DND-41 (cell line): Measurements from ENCODE around the gene TSHZ2.

Experiments used
- ATAC-seq: fragments of 200-7000 bp; cut with Tn5 transposase; 3 replicates; pipeline ENCODE4 v1.9.1; 2021; ENCODE audit warnings: low read depth; ENCODE audit not compliant: insufficient read depth
- DNase-seq: peaks from one replicate; pipeline ENCODE4 v3.0.0-alpha.2; 2020
- H2AFZ ChIP-seq: 2 replicates; pipeline ENCODE4 v1.6.0; 2012; ENCODE audit warnings: low read depth, low read length
- H3K27ac ChIP-seq: 2 replicates; pipeline ENCODE4 v1.5.1; 2012; ENCODE audit warnings: low read length, inconsistent platforms
- H3K27me3 ChIP-seq: fragments of 200-600 bp; sonication (generic); 2 replicates; pipeline ENCODE4 v1.6.0; 2012; ENCODE audit warnings: low read length, mild to moderate bottlenecking, inconsistent platforms; ENCODE audit not compliant: insufficient read depth, poor library complexity
- H3K36me3 ChIP-seq: 2 replicates; pipeline ENCODE4 v1.5.1; 2012; ENCODE audit warnings: low read length, inconsistent platforms; ENCODE audit not compliant: insufficient read depth
- H3K4me1 ChIP-seq: 2 replicates; pipeline ENCODE4 v1.5.1; 2012; ENCODE audit warnings: mild to moderate bottlenecking, low read length; ENCODE audit not compliant: insufficient read depth
- H3K4me2 ChIP-seq: 2 replicates; pipeline ENCODE4 v1.6.0; 2012; ENCODE audit warnings: mild to moderate bottlenecking, moderate library complexity, low read length, inconsistent platforms; ENCODE audit not compliant: insufficient read depth
- H3K4me3 ChIP-seq, 2 experiments: fragments of 200-600 bp in 1 of 2; shearing (Covaris generic) in 1 of 2; 2 replicates each; pipeline ENCODE4 v1.5.1; 2012 to 2016; ENCODE audit warnings: inconsistent platforms in 2 of 2, low read length in 2 of 2, mild to moderate bottlenecking in 2 of 2, low read depth in 1 of 2, moderate library complexity in 1 of 2
- H3K79me2 ChIP-seq: 2 replicates; pipeline ENCODE4 v1.6.0; 2012; ENCODE audit warnings: low read length, inconsistent platforms; ENCODE audit not compliant: insufficient read depth
- H3K9ac ChIP-seq: 2 replicates; pipeline ENCODE4 v1.6.0; 2012; ENCODE audit warnings: low read depth, mild to moderate bottlenecking, inconsistent platforms, low read length, moderate library complexity
- H3K9me3 ChIP-seq: 2 replicates; pipeline ENCODE4 v1.5.1; 2012; ENCODE audit warnings: low read length, moderate library complexity, mild to moderate bottlenecking, inconsistent platforms; ENCODE audit not compliant: insufficient read depth, severe bottlenecking
- H4K20me1 ChIP-seq: 2 replicates; pipeline ENCODE4 v1.6.0; 2012; ENCODE audit warnings: low read length; ENCODE audit not compliant: insufficient read depth
- CTCF ChIP-seq: IDR thresholded peaks from 2 replicates; pipeline ENCODE4 v1.5.1; 2012; ENCODE audit warnings: borderline replicate concordance, low read length, moderate library complexity, mild to moderate bottlenecking; ENCODE audit not compliant: poor library complexity, severe bottlenecking; ENCODE audit errors: extremely low read depth
- EZH2 ChIP-seq: IDR thresholded peaks from 3 replicates; pipeline ENCODE4 v1.6.1; 2012; ENCODE audit warnings: borderline replicate concordance, low read depth, mild to moderate bottlenecking, moderate library complexity, low read length, inconsistent platforms; ENCODE audit not compliant: severe bottlenecking

Gene TSHZ2

DNA sequence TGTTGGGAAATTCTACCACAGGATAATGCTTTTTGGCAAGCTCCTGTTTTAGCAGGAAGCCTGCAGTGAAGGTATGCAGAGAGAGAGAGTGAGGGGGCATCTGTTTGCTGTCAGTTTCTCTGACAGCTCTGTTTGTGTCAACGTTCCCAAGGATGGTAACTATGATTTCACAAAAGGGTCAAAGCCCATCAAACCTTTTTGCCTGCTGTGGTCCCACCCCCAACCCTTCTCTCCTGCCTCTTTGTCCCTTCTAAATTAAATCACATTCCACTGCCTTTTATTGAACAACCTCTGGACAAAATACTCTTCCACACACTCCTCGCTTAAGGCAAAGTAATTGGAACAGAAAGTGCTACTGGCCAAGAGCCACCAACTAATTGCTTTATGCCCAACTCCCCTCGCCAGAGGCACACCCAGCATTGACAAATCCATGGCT lies 128.3 kb downstream of the TSHZ2 start:
- Histone ChIP-seq H3K4me3 (no peak overlapping the region), H4K20me1 (no peaks in the 10 kb centered on the region), H3K4me1 (no peaks in the 10 kb centered on the region), H3K9me3 (no peaks in the 10 kb centered on the region), H3K4me2 (no peak overlapping the region), H2AFZ (no peak overlapping the region), H3K27me3 (no peaks in the 10 kb centered on the region), H3K27ac (no peak overlapping the region), H3K79me2 (no peaks in the 10 kb centered on the region), H3K36me3 (no peaks in the 10 kb centered on the region), H3K9ac (no peak overlapping the region)
- no peak for DNase-seq
- TF ChIP-seq CTCF (no peak), EZH2 (no peak)
- ATAC-seq = no peak

- Histone ChIP-seq H3K4me1 (no peaks in the 10 kb centered on the region), H3K9me3 (no peaks in the 10 kb centered on the region), H3K4me2 (no peak overlapping the region), H3K9ac (no peak overlapping the region), H3K27me3 (no peaks in the 10 kb centered on the region), H2AFZ (no peak overlapping the region), H3K4me3 (no peak overlapping the region), H4K20me1 (no peaks in the 10 kb centered on the region), H3K36me3 (no peaks in the 10 kb centered on the region), H3K27ac (no peak overlapping the region), H3K79me2 (no peaks in the 10 kb centered on the region)
- ATAC-seq (no peak), DNase-seq (no peak)
- no peak for TF ChIP-seq CTCF
- TF ChIP-seq EZH2 = no peak
Observed at GRCh38 chr20:53101992-53102760, 130.0 kb downstream of the TSHZ2 start.

DNA sequence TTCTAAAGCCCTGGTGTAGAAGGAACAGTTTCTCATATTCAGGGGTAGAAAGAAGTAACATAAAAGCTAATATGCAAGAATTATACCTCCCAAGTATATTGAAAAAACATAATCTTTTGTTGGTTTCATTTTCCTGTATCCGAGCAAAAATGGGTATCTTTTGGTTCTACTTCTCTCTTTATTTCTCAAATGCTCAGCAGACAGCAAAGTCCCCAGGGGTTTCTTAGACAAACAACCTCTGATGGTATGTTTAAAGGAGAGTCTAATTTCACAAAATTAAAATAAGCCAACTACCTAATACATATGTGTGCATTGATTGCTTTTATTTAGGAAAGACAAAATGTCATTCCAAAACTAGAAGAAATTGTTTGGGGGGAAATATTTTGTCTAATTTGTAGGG lies 131.0 kb downstream of the TSHZ2 start:
- no peak overlapping the region for H3K4me3 ChIP-seq
- H3K27ac ChIP-seq = no peak overlapping the region
- no peaks in the 10 kb centered on the region for H3K9me3 ChIP-seq
- H2AFZ ChIP-seq = no peak overlapping the region
- DNase-seq (no peak), ATAC-seq (no peak)
- no peaks in the 10 kb centered on the region for H3K36me3 ChIP-seq
- H3K4me1 ChIP-seq = no peaks in the 10 kb centered on the region
- no peaks in the 10 kb centered on the region for H4K20me1 ChIP-seq
- no peaks in the 10 kb centered on the region for H3K79me2 ChIP-seq
- no peak overlapping the region for H3K9ac ChIP-seq
- TF ChIP-seq CTCF (no peak), EZH2 (no peak)
- no peaks in the 10 kb centered on the region for H3K27me3 ChIP-seq
- H3K4me2 ChIP-seq = no peak overlapping the region

GRCh38 chr20:53104884-53105283 lies 132.7 kb downstream of the TSHZ2 start:
- H3K79me2 ChIP-seq = no peaks in the 10 kb centered on the region
- no peaks in the 10 kb centered on the region for H3K4me1 ChIP-seq
- no peak for ATAC-seq
- H4K20me1 ChIP-seq = no peaks in the 10 kb centered on the region
- H3K4me2 ChIP-seq = no peak overlapping the region
- no peak overlapping the region for H3K9ac ChIP-seq
- no peaks in the 10 kb centered on the region for H3K27me3 ChIP-seq
- H3K36me3 ChIP-seq = no peaks in the 10 kb centered on the region
- DNase-seq = no peak
- H3K4me3 ChIP-seq = no peak overlapping the region
- no peak overlapping the region for H2AFZ ChIP-seq
- H3K27ac ChIP-seq = no peak overlapping the region
- TF ChIP-seq CTCF (no peak), EZH2 (no peak)
- no peaks in the 10 kb centered on the region for H3K9me3 ChIP-seq
